Activated B cell treated with CpG ODN at 0.5 μM for 24 hours (primary cell): ENCODE data around the gene PPP1R16B. TPM values are rescaled to one million over a fixed set of nuclear protein-coding genes. Genes with fewer than 3 reads are reported as not detected.

Experiments
- ATAC-seq: fragments of 200-7000 bp; cut with Tn5 transposase; one replicate; pipeline ENCODE4 v1.10.0; 2021; ENCODE audit warnings: low read depth, mild to moderate bottlenecking, moderate library complexity
- CTCF ChIA-PET: fragments of 350-600 bp; sonication (Branson Sonifier 250); formaldehyde crosslinking; loops from one replicate; lab custom pipeline; 2021; ENCODE audit warnings: antibody characterized with exemption; lab: Charles Lee
- POLR2A ChIA-PET: fragments of 350-600 bp; sonication (Branson Sonifier 250); formaldehyde crosslinking; loops from one replicate; lab custom pipeline; 2021; ENCODE audit warnings: antibody characterized with exemption; lab: Charles Lee
- DNase-seq: peaks from one replicate; pipeline ENCODE4 v3.0.0; 2022
- H3K27ac Mint-ChIP-seq: one replicate; pipeline ENCODE4 v1.8.0; 2020; ENCODE audit warnings: mixed read lengths
- H3K27me3 Mint-ChIP-seq: one replicate; pipeline ENCODE4 v1.8.0; 2021; ENCODE audit warnings: mixed read lengths
- H3K36me3 Mint-ChIP-seq: one replicate; pipeline ENCODE4 v1.8.0; 2021; ENCODE audit warnings: low read depth, mixed read lengths
- H3K4me1 Mint-ChIP-seq: one replicate; pipeline ENCODE4 v1.8.0; 2021; ENCODE audit warnings: mixed read lengths
- H3K4me3 Mint-ChIP-seq: one replicate; pipeline ENCODE4 v1.8.0; 2020; ENCODE audit warnings: mild to moderate bottlenecking, mixed read lengths
- H3K9me3 Mint-ChIP-seq: one replicate; pipeline ENCODE4 v1.8.0; 2020; ENCODE audit warnings: mixed read lengths
- intact Hi-C: fragments of 100-400 bp; cut with micrococcal nuclease; formaldehyde crosslinking; loops from one replicate; pipeline ENCODE4 v1.15.1; 2024
- total RNA-seq: library from RNA; stranded (reverse); gene quantifications from 2 replicates; pipeline ENCODE4 v1.2.3, GENCODE V29; 2022
- TF ChIP-seq, protein P1 (sequence below): fragments of 200-600 bp; IDR thresholded peaks from one replicate; pipeline ENCODE4 v1.8.0; 2022; ENCODE audit warnings: antibody characterized with exemption, mild to moderate bottlenecking

Gene PPP1R16B
- total RNA-seq: 98.3 and 99.3 TPM in 2 replicates

DNA sequence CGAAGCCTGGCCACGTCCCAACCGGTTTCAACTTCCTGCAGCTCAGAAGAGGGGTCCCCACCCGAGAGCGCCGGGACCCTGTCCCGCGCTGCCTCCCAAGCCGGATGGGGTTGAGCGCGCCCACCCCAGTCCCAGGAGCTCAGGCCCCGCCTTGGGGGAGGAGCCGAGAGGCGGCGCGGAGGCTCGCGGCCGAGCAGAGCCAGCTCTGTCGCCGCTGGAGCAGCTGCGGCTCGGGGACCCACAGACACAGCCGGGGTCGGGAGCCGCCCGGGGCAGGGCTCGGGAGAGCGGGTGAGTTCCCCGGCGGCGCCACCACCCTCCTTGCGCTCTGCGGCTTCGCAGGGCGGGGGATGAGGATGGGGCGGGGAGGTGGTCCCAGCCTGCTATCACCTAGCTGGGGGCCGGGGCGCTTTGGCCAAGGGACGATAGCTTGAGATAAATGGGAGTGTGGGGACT lies at the start of gene PPP1R16B:
Gene PPP1R16B (plus strand): TSS at position 196 of the 456 bp plus-strand sequence. CDS start 30,229 bp downstream, outside the sequence.
- Mint-ChIP-seq H3K4me1 (peaks cover 51% of the 10 kb centered on the region), H3K27ac (peak within 1 kb of the TSS; percentile 91), H3K36me3 (peaks cover 30% of the 10 kb centered on the region), H3K27me3 (no peaks in the 10 kb centered on the region), H3K9me3 (no peaks in the 10 kb centered on the region), H3K4me3 (peak within 1 kb of the TSS; percentile 93)
- ChIA-PET CTCF (interaction anchor here (0.7 to 6.8 kb wide), 15 partner anchors 14 to 157 kb away, joined by 3 to 82 read pairs (median 5); partner anchors contain the start of genes ACTR5 and DHX35), POLR2A (interaction anchor here (0.7 to 11.9 kb wide), 23 partner anchors 11 to 1626 kb away, joined by 3 to 244 read pairs (median 8); partner anchors contain the start of genes ACTR5, DHX35, FAM83D and MROH8)
- TF ChIP-seq, protein P1, sequence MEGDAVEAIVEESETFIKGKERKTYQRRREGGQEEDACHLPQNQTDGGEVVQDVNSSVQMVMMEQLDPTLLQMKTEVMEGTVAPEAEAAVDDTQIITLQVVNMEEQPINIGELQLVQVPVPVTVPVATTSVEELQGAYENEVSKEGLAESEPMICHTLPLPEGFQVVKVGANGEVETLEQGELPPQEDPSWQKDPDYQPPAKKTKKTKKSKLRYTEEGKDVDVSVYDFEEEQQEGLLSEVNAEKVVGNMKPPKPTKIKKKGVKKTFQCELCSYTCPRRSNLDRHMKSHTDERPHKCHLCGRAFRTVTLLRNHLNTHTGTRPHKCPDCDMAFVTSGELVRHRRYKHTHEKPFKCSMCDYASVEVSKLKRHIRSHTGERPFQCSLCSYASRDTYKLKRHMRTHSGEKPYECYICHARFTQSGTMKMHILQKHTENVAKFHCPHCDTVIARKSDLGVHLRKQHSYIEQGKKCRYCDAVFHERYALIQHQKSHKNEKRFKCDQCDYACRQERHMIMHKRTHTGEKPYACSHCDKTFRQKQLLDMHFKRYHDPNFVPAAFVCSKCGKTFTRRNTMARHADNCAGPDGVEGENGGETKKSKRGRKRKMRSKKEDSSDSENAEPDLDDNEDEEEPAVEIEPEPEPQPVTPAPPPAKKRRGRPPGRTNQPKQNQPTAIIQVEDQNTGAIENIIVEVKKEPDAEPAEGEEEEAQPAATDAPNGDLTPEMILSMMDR: no peak
- DNase-seq: peak; percentile 80
- intact Hi-C loops: loop anchor here (1.0 to 5.0 kb wide), 6 partner anchors 37 to 88 kb away; partner anchors contain the start of gene ACTR5
- ATAC-seq: peak; percentile 77

DNA sequence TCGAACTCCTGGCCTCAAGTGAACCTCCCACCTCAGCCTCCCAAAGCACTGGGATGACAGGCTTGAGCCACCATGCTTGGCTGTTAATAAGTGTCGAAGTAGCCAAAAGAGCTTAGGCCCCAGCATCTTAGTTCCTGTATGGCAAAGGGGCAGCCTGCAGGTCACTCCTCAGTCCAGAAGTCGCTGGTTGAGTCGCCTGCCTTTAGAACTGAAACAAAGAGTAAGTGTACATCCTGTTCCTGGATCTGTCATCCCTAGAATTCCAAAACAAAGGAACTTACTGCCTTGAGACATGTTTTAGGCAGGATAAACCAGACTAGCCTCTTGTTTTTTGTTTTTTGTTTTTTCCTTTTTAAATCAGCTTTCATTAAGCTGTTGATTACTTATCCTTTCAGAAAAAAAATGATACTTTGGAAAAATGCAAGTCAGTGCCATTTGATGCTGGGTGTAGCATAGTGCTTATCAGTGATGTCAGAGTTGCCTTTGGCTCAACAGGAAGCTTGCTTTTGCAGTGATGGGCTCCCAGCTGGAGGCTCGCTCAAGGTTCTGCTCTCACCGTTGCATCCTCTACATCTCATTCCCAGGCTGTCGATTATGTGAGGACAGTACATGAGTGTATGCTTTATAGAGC lies 48.2 kb upstream of the PPP1R16B start:
- ChIA-PET POLR2A (no interaction called here), CTCF (no interaction called here)
- no peaks in the 10 kb centered on the region for H3K9me3 Mint-ChIP-seq
- DNase-seq: no peak
- TF ChIP-seq, protein P1: no peak
- peaks cover 78% of the 10 kb centered on the region for H3K36me3 Mint-ChIP-seq
- intact Hi-C loops: loop anchor here (10.0 kb wide), 1 partner anchor 532 kb away; no protein-coding TSS in a partner anchor
- ATAC-seq: no peak
- no peak overlapping the region for H3K4me3 Mint-ChIP-seq
- H3K4me1 Mint-ChIP-seq: no peaks in the 10 kb centered on the region
- no peaks in the 10 kb centered on the region for H3K27me3 Mint-ChIP-seq
- H3K27ac Mint-ChIP-seq: no peak overlapping the region

GRCh38 chr20:38759106-38759505 lies 46.4 kb upstream of the PPP1R16B start:
- H3K27me3 Mint-ChIP-seq: no peaks in the 10 kb centered on the region
- H3K36me3 Mint-ChIP-seq: peaks cover 84% of the 10 kb centered on the region
- POLR2A ChIA-PET: no interaction called here
- intact Hi-C loops: loop anchor here (10.0 kb wide), 1 partner anchor 534 kb away; no protein-coding TSS in a partner anchor
- no peak for ATAC-seq
- CTCF ChIA-PET: no interaction called here
- TF ChIP-seq, protein P1: no peak
- H3K9me3 Mint-ChIP-seq: no peaks in the 10 kb centered on the region
- H3K4me1 Mint-ChIP-seq: no peaks in the 10 kb centered on the region
- no peak overlapping the region for H3K4me3 Mint-ChIP-seq
- H3K27ac Mint-ChIP-seq: no peak overlapping the region
- DNase-seq: no peak

- no peak for DNase-seq
- TF ChIP-seq, protein P1: no peak
- no peaks in the 10 kb centered on the region for H3K9me3 Mint-ChIP-seq
- no peak overlapping the region for H3K27ac Mint-ChIP-seq
- no peaks in the 10 kb centered on the region for H3K4me1 Mint-ChIP-seq
- POLR2A ChIA-PET: no interaction called here
- H3K27me3 Mint-ChIP-seq: no peaks in the 10 kb centered on the region
- no peak for ATAC-seq
- H3K4me3 Mint-ChIP-seq: no peak overlapping the region
- CTCF ChIA-PET: no interaction called here
- intact Hi-C loops: no loop called here
- H3K36me3 Mint-ChIP-seq: peaks cover 84% of the 10 kb centered on the region
Observed at GRCh38 chr20:38760978-38761377, 44.5 kb upstream of the PPP1R16B start.

- intact Hi-C loops: no loop called here
- ATAC-seq (no peak), DNase-seq (no peak)
- CTCF ChIA-PET: no interaction called here
- no peaks in the 10 kb centered on the region for H3K27me3 Mint-ChIP-seq
- no peak overlapping the region for H3K4me3 Mint-ChIP-seq
- H3K9me3 Mint-ChIP-seq: no peaks in the 10 kb centered on the region
- POLR2A ChIA-PET: no interaction called here
- H3K4me1 Mint-ChIP-seq: no peaks in the 10 kb centered on the region
- H3K36me3 Mint-ChIP-seq: peaks cover 88% of the 10 kb centered on the region
- TF ChIP-seq, protein P1: no peak
- H3K27ac Mint-ChIP-seq: no peak overlapping the region
Observed at GRCh38 chr20:38762174-38762573, 43.3 kb upstream of the PPP1R16B start.
